Forelimb muscle (tissue), 1 donor: ENCODE data around the gene TMEM95. TPM values are rescaled to one million over a fixed set of nuclear protein-coding genes. Genes with fewer than 3 reads are reported as not detected.

ENCODE experiments used
- DNase-seq: peaks from one replicate; pipeline ENCODE4 v3.0.0-alpha.2; 2013; ENCODE audit warnings: low read depth
- polyA plus RNA-seq: library from polyadenylated mRNA; unstranded; fragments of 120-200 nt; gene quantifications from one replicate; pipeline ENCODE4 v1.2.1, GENCODE V29; 2013; ENCODE audit not compliant: insufficient read length

TMEM95 gene
- polyA plus RNA-seq, 1 donor: not detected

GRCh38 chr17:7374353-7374752 is 19.4 kb downstream of the TMEM95 start:
- no peak for DNase-seq

- DNase-seq: no peak
Measured at GRCh38 chr17:7379134-7379533, 24.2 kb downstream of the TMEM95 start.

GRCh38 chr17:7380321-7380720 is 25.4 kb downstream of the TMEM95 start:
- DNase-seq: no peak

GRCh38 chr17:7380855-7381683 is 26.1 kb downstream of the TMEM95 start, which contains the start of gene TNK1:
TSS of gene TNK1 (plus strand) at chr17:7381089. CDS start at chr17:7382927, 1,838 bp downstream.
- DNase-seq: no peak

GRCh38 chr17:7382901-7383300 is 27.9 kb downstream of the TMEM95 start:
- no peak for DNase-seq

GRCh38 chr17:7383371-7383741 is 28.4 kb downstream of the TMEM95 start:
- DNase-seq: no peak

- DNase-seq: no peak
Measured at GRCh38 chr17:7383742-7384488, 29.0 kb downstream of the TMEM95 start.

- DNase-seq: no peak
Measured at GRCh38 chr17:7384489-7385081, 29.6 kb downstream of the TMEM95 start.

- no peak for DNase-seq
Measured at GRCh38 chr17:7388856-7389255, 33.9 kb downstream of the TMEM95 start.

GRCh38 chr17:7389924-7390910 is 35.3 kb downstream of the TMEM95 start:
- no peak for DNase-seq

- DNase-seq: no peak
Measured at GRCh38 chr17:7391307-7391706, 36.4 kb downstream of the TMEM95 start.

GRCh38 chr17:7392696-7393612 is 38.0 kb downstream of the TMEM95 start:
- DNase-seq: no peak

- DNase-seq: no peak
Measured at GRCh38 chr17:7393613-7394451, 38.9 kb downstream of the TMEM95 start.

- DNase-seq: peak; percentile 60
Measured at GRCh38 chr17:7394452-7395191, 39.7 kb downstream of the TMEM95 start, which contains the start of gene PLSCR3. TSS of gene PLSCR3 (minus strand) at chr17:7394525. CDS start at chr17:7394110, 415 bp downstream.

- DNase-seq: no peak
Measured at GRCh38 chr17:7396147-7396546, 41.2 kb downstream of the TMEM95 start.

GRCh38 chr17:7398612-7399011 is 43.7 kb downstream of the TMEM95 start:
- DNase-seq: no peak

GRCh38 chr17:7403043-7403726 is 48.2 kb downstream of the TMEM95 start:
- DNase-seq: no peak

GRCh38 chr17:7403727-7403976 is 48.7 kb downstream of the TMEM95 start:
- DNase-seq: no peak
